ENCODE data around the gene NAV2. TPM values are rescaled to one million over a fixed set of nuclear protein-coding genes. Genes with fewer than 3 reads are reported as not detected.

NAV2 gene
- total RNA-seq, 1 experiment from 2014 or later: 2.1 TPM

DNA sequence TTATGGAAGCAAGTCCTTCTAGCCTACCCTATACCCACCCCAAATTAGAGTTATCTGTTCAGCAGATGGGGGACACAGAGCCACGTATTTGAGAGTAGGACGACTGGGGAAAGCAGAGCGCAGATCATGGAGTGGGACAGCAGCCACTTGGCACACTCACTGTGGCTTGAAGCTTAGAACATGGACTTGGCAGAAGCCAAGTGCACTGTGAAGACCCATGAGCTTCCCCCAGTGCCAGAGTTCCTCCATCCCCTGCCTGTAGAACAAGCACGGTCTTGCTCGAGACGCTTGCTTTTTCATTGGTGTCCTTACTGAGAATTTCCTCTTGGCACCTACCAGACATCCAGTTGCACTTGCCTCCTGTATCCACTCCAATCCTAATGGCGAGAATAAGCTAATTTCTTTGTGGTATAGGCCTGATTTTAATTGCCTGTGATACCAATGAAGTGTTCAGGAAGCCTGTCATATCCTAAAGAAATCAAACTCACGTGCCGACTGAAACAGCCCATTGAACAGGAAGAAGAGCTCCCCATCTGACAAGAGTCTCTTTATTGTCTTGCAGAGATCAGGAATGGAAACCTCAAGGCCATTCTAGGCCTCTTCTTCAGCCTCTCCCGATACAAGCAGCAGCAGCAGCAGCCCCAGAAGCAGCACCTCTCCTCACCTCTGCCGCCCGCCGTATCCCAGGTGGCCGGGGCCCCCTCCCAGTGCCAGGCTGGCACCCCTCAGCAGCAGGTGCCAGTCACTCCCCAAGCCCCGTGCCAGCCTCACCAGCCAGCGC lies 166.9 kb downstream of the NAV2 start:
- no peaks in the 10 kb centered on the region; the same call in 1 of the 2 replicates for H3K9me2 ChIP-seq (ENCODE audit: insufficient read depth)
- H3K27ac ChIP-seq (ENCODE audit: low read depth, low read length): no peak overlapping the region
- TF ChIP-seq POLR2AphosphoS5 (IDR thresholded peaks at IDR 0.05; ENCODE audit: low read depth, low read length) (no peak), POLR2A (IDR thresholded peaks at IDR 0.05; ENCODE audit: borderline replicate concordance, extremely low read depth, insufficient read depth, insufficient read length) (no peak), EZH2phosphoT487 (IDR thresholded peaks at IDR 0.05; ENCODE audit: borderline replicate concordance) (no peak), CBX3 (IDR thresholded peaks at IDR 0.05; ENCODE audit: low read depth) (no peak), EGR1 (IDR thresholded peaks at IDR 0.05; ENCODE audit: low read depth) (no peak), FOSL1 (IDR thresholded peaks at IDR 0.05; ENCODE audit: low read depth) (no peak), YY1 (IDR thresholded peaks at IDR 0.05; ENCODE audit: extremely low read depth, insufficient replicate concordance, low read depth, low read length) (no peak)
- TF ChIP-seq, protein P1, sequence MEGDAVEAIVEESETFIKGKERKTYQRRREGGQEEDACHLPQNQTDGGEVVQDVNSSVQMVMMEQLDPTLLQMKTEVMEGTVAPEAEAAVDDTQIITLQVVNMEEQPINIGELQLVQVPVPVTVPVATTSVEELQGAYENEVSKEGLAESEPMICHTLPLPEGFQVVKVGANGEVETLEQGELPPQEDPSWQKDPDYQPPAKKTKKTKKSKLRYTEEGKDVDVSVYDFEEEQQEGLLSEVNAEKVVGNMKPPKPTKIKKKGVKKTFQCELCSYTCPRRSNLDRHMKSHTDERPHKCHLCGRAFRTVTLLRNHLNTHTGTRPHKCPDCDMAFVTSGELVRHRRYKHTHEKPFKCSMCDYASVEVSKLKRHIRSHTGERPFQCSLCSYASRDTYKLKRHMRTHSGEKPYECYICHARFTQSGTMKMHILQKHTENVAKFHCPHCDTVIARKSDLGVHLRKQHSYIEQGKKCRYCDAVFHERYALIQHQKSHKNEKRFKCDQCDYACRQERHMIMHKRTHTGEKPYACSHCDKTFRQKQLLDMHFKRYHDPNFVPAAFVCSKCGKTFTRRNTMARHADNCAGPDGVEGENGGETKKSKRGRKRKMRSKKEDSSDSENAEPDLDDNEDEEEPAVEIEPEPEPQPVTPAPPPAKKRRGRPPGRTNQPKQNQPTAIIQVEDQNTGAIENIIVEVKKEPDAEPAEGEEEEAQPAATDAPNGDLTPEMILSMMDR (IDR thresholded peaks at IDR 0.05 in 2 of 3, conservative IDR thresholded peaks at IDR 0.05 in 1 of 3; ENCODE audit: borderline replicate concordance in 1 of 3, insufficient read depth in 1 of 3, low read depth in 2 of 3, low read length in 2 of 3): no peak
- TF ChIP-seq, protein P2, sequence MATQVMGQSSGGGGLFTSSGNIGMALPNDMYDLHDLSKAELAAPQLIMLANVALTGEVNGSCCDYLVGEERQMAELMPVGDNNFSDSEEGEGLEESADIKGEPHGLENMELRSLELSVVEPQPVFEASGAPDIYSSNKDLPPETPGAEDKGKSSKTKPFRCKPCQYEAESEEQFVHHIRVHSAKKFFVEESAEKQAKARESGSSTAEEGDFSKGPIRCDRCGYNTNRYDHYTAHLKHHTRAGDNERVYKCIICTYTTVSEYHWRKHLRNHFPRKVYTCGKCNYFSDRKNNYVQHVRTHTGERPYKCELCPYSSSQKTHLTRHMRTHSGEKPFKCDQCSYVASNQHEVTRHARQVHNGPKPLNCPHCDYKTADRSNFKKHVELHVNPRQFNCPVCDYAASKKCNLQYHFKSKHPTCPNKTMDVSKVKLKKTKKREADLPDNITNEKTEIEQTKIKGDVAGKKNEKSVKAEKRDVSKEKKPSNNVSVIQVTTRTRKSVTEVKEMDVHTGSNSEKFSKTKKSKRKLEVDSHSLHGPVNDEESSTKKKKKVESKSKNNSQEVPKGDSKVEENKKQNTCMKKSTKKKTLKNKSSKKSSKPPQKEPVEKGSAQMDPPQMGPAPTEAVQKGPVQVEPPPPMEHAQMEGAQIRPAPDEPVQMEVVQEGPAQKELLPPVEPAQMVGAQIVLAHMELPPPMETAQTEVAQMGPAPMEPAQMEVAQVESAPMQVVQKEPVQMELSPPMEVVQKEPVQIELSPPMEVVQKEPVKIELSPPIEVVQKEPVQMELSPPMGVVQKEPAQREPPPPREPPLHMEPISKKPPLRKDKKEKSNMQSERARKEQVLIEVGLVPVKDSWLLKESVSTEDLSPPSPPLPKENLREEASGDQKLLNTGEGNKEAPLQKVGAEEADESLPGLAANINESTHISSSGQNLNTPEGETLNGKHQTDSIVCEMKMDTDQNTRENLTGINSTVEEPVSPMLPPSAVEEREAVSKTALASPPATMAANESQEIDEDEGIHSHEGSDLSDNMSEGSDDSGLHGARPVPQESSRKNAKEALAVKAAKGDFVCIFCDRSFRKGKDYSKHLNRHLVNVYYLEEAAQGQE (IDR thresholded peaks at IDR 0.05; ENCODE audit: low read depth): no peak
- no peaks in the 10 kb centered on the region for H3K4me1 ChIP-seq (ENCODE audit: control insufficient read depth in 1 of 2, insufficient read depth in 2 of 2, low read length in 2 of 2)
- no peak overlapping the region for H2AFZ ChIP-seq (ENCODE audit: low read depth, low read length, poor library complexity, severe bottlenecking)
- ChIA-PET POLR2A (no interaction called here), RAD21 (ENCODE audit: low non-redundant PET in 1 of 2, low total read pairs in 2 of 2, uncharacterized antibody in 2 of 2, unreplicated experiment in 2 of 2) (no interaction called here), CTCF (no interaction called here)
- no peak overlapping the region for H3K4me2 ChIP-seq (ENCODE audit: low read length)
- H3K9ac ChIP-seq (ENCODE audit: low read length): no peak overlapping the region
- H3K79me2 ChIP-seq (ENCODE audit: insufficient read depth, low read length): no peaks in the 10 kb centered on the region
- intact Hi-C loops (cut with micrococcal nuclease): no loop called here
- H3K4me3 ChIP-seq (replicated peaks in 1 of 2; ENCODE audit: low read depth in 1 of 2, low read length in 2 of 2): no peak overlapping the region
- no peaks in the 10 kb centered on the region for H3K36me3 ChIP-seq (ENCODE audit: control insufficient read depth in 1 of 2, insufficient read depth in 2 of 2, low read length in 2 of 2)
- H4K20me1 ChIP-seq (ENCODE audit: insufficient read depth): no peaks in the 10 kb centered on the region
- no peaks in the 10 kb centered on the region for H3K9me3 ChIP-seq (ENCODE audit: control insufficient read depth in 1 of 2, insufficient read depth in 1 of 2, low read depth in 1 of 2, low read length in 2 of 2)
- no peaks in the 10 kb centered on the region for H3K27me3 ChIP-seq (ENCODE audit: insufficient read depth, low read length)
- no peak for ATAC-seq
- BruUV-seq (replicated peaks): no TSS peak
- no peak for DNase-seq (ENCODE audit: low read depth, low spot score)

Data from HCT116 (cell line).